CD4-positive, alpha-beta memory T cell (primary cell): Measurements from ENCODE around the gene IL19. TPM values are rescaled to one million over a fixed set of nuclear protein-coding genes. Genes with fewer than 3 reads are reported as not detected.
"Not testable (repeated sequence)": the region's sequence is repeated elsewhere in the genome, so short reads cannot be mapped to it uniquely, and the experiment has no call there.

ENCODE experiments used
- CTCF ChIA-PET: fragments of 350-600 bp; sonication (Branson Sonifier 250); formaldehyde crosslinking; loops from one replicate; lab custom pipeline; 2021; ENCODE audit warnings: inconsistent platforms; ENCODE audit not compliant: partially characterized antibody; lab: Charles Lee
- POLR2A ChIA-PET: fragments of 350-600 bp; sonication (Branson Sonifier 250); formaldehyde crosslinking; loops from one replicate; lab custom pipeline; 2021; ENCODE audit not compliant: partially characterized antibody; lab: Charles Lee
- DNase-seq, 5 donors: peaks; one replicate each; pipeline versions ENCODE4 v3.0.0 to v3.0.0-alpha.2; 2020 to 2022; ENCODE audit warnings: mixed read lengths in 1 of 5
- H3K27ac ChIP-seq: one replicate; pipeline ENCODE4 v1.7.0; 2013; ENCODE audit warnings: low read depth, low read length
- H3K27me3 ChIP-seq: 2 replicates; pipeline ENCODE4 v1.7.0; 2013; ENCODE audit warnings: mild to moderate bottlenecking, low read length, moderate library complexity; ENCODE audit not compliant: insufficient read depth
- H3K36me3 ChIP-seq: 2 replicates; pipeline ENCODE4 v1.7.0; 2013; ENCODE audit warnings: mild to moderate bottlenecking, low read length, moderate library complexity; ENCODE audit not compliant: insufficient read depth
- H3K4me1 ChIP-seq: 2 replicates; pipeline ENCODE4 v1.7.0; 2013; ENCODE audit warnings: mild to moderate bottlenecking, low read length, moderate library complexity; ENCODE audit not compliant: insufficient read depth
- H3K4me3 ChIP-seq, 2 donors: one replicate each; pipeline ENCODE4 v1.7.0; 2013; ENCODE audit warnings: low read length in 2 of 2, mild to moderate bottlenecking in 1 of 2
- H3K9me3 ChIP-seq, 2 donors: one replicate each; pipeline ENCODE4 v1.7.0; 2013; ENCODE audit warnings: low read length in 2 of 2, control low read depth in 1 of 2; ENCODE audit not compliant: control insufficient read depth in 1 of 2
- H3K27ac Mint-ChIP-seq, 7 donors: one replicate each; pipeline ENCODE4 v1.8.0; 2020 to 2021; ENCODE audit warnings: mixed read lengths in 7 of 7, mild to moderate bottlenecking in 6 of 7, inconsistent platforms in 3 of 7, moderate library complexity in 3 of 7
- H3K27me3 Mint-ChIP-seq, 2 donors: one replicate each; pipeline ENCODE4 v1.8.0; 2020 to 2021; ENCODE audit warnings: mixed read lengths in 2 of 2
- H3K36me3 Mint-ChIP-seq, 2 donors: one replicate each; pipeline ENCODE4 v1.8.0; 2020 to 2021; ENCODE audit warnings: mixed read lengths in 2 of 2, inconsistent platforms in 1 of 2, mild to moderate bottlenecking in 1 of 2
- H3K4me1 Mint-ChIP-seq, 4 donors: one replicate each; pipeline ENCODE4 v1.8.0; 2020 to 2021; ENCODE audit warnings: mixed read lengths in 4 of 4, mild to moderate bottlenecking in 1 of 4
- H3K4me3 Mint-ChIP-seq, 8 donors: one replicate each; pipeline ENCODE4 v1.8.0; 2020 to 2021; ENCODE audit warnings: mixed read lengths in 8 of 8, mild to moderate bottlenecking in 7 of 8, moderate library complexity in 6 of 8, inconsistent platforms in 3 of 8
- H3K9me3 Mint-ChIP-seq, 8 donors: one replicate each; pipeline ENCODE4 v1.8.0; 2020 to 2021; ENCODE audit warnings: mixed read lengths in 8 of 8, mild to moderate bottlenecking in 5 of 8, inconsistent platforms in 3 of 8, moderate library complexity in 1 of 8
- intact Hi-C: fragments of 100-400 bp; cut with micrococcal nuclease; formaldehyde crosslinking; loops from one replicate; pipeline ENCODE4 v1.15.1; 2023
- polyA plus RNA-seq, 2 donors: library from polyadenylated mRNA; unstranded; fragments of 300-500 nt; fragmentation: Illumina TruSeq; gene quantifications; one replicate each; pipeline ENCODE4 v1.2.3, GENCODE V29; 2021
- total RNA-seq, 2 experiments: library from RNA; stranded (reverse); gene quantifications; one replicate each; pipeline ENCODE4 v1.2.3, GENCODE V29; 2021

The IL19 gene
- total and polyA plus RNA-seq, 4 experiments from 2014 or later: not detected

- Mint-ChIP-seq H3K4me1 (no peaks in the 10 kb centered on the region), H3K27ac (peak overlapping the region in 1 of 7 donors; percentile 42), H3K27me3 (peaks cover 0 to 3% of the 10 kb centered on the region in 2 donors), H3K9me3 (no peaks in the 10 kb centered on the region), H3K36me3 (peaks cover 0 to 3% of the 10 kb centered on the region in 2 donors), H3K4me3 (no peak overlapping the region)
- Histone ChIP-seq H3K36me3 (no peaks in the 10 kb centered on the region), H3K27me3 (no peaks in the 10 kb centered on the region), H3K9me3 (no peaks in the 10 kb centered on the region), H3K27ac (no peak overlapping the region), H3K4me1 (no peaks in the 10 kb centered on the region), H3K4me3 (no peak overlapping the region)
- DNase-seq: no peak
- intact Hi-C loops: no loop called here
- ChIA-PET POLR2A (no interaction called here), CTCF (interaction anchor here (1.1 kb wide), 1 partner anchor 11 kb away, joined by 3 read pairs; no protein-coding TSS in a partner anchor)
Measured at GRCh38 chr1:206843626-206844025, 73.1 kb downstream of the IL19 start.

GRCh38 chr1:206846487-206846886, 75.9 kb downstream of the IL19 start:
- intact Hi-C loops: no loop called here
- DNase-seq: no peak
- peaks cover 0 to 3% of the 10 kb centered on the region in 2 donors for H3K36me3 Mint-ChIP-seq
- no peak overlapping the region for H3K4me3 Mint-ChIP-seq
- Histone ChIP-seq H3K4me3 (no peak overlapping the region), H3K9me3 (no peaks in the 10 kb centered on the region), H3K36me3 (no peaks in the 10 kb centered on the region), H3K27me3 (no peaks in the 10 kb centered on the region), H3K4me1 (no peaks in the 10 kb centered on the region), H3K27ac (no peak overlapping the region)
- peaks cover 5% of the 10 kb centered on the region in 2 donors for H3K27me3 Mint-ChIP-seq
- H3K4me1 Mint-ChIP-seq: no peaks in the 10 kb centered on the region
- no peaks in the 10 kb centered on the region for H3K9me3 Mint-ChIP-seq
- CTCF ChIA-PET: interaction anchor here (1.2 to 2.1 kb wide), 3 partner anchors 17 to 37 kb away, joined by 3 to 8 read pairs (median 5); partner anchors contain the start of gene IL20
- no peak overlapping the region for H3K27ac Mint-ChIP-seq
- POLR2A ChIA-PET: no interaction called here

- H3K4me3 Mint-ChIP-seq: no peak overlapping the region
- intact Hi-C loops: no loop called here
- peaks cover 0 to 3% of the 10 kb centered on the region in 2 donors for H3K36me3 Mint-ChIP-seq
- Histone ChIP-seq H3K27ac (no peak overlapping the region), H3K27me3 (no peaks in the 10 kb centered on the region), H3K9me3 (no peaks in the 10 kb centered on the region), H3K4me1 (no peaks in the 10 kb centered on the region), H3K4me3 (no peak overlapping the region), H3K36me3 (no peaks in the 10 kb centered on the region)
- no peak for DNase-seq
- H3K9me3 Mint-ChIP-seq: peaks cover 0 to 4% (median 0%) of the 10 kb centered on the region in 8 donors
- peaks cover 5 to 7% of the 10 kb centered on the region in 2 donors for H3K27me3 Mint-ChIP-seq
- CTCF ChIA-PET: interaction anchor here (1.2 to 2.1 kb wide), 3 partner anchors 16 to 40 kb away, joined by 3 to 8 read pairs (median 4); partner anchors contain the start of gene IL20
- H3K27ac Mint-ChIP-seq: peak overlapping the region in 1 of 7 donors; percentile 2
- no peaks in the 10 kb centered on the region for H3K4me1 Mint-ChIP-seq
- POLR2A ChIA-PET: no interaction called here
Measured at GRCh38 chr1:206847337-206847834, 76.8 kb downstream of the IL19 start.

DNA sequence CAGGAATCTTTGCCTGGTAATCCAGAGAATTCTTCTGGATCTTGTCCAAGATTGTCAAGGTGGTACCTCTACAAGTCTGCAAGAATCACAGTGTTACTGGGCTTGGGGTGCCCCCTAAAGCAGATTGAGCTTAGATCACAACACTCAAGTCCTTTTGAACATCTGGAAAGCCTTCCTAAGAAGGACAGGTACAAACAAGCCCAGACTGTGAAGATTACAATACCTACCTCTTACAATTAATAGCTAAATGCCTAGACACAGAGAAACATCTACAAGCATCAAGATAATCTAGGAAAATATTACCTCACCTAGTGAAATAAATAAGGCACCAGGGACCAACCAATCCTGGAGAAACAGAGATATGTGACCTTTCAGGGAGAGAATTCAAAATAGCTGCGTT, 77.4 kb downstream of the IL19 start:
- Histone ChIP-seq H3K27me3 (no peaks in the 10 kb centered on the region), H3K27ac (no peak overlapping the region), H3K4me3 (no peak overlapping the region), H3K4me1 (no peaks in the 10 kb centered on the region), H3K9me3 (no peaks in the 10 kb centered on the region), H3K36me3 (no peaks in the 10 kb centered on the region)
- Mint-ChIP-seq H3K27me3 (peaks cover 7 to 8% of the 10 kb centered on the region in 2 donors), H3K4me1 (no peaks in the 10 kb centered on the region), H3K9me3 (peaks cover 0 to 6% (median 0%) of the 10 kb centered on the region in 8 donors), H3K36me3 (peaks cover 0 to 3% of the 10 kb centered on the region in 2 donors), H3K4me3 (no peak overlapping the region), H3K27ac (no peak overlapping the region)
- POLR2A ChIA-PET: no interaction called here
- CTCF ChIA-PET: interaction anchor here (1.3 kb wide), 1 partner anchor 40 kb away, joined by 4 read pairs; no protein-coding TSS in a partner anchor
- DNase-seq: no peak
- intact Hi-C loops: no loop called here

- ChIA-PET CTCF (interaction anchor here (1.4 kb wide), 1 partner anchor 22 kb away, joined by 3 read pairs; no protein-coding TSS in a partner anchor), POLR2A (no interaction called here)
- peaks cover 0 to 3% of the 10 kb centered on the region in 2 donors for H3K36me3 Mint-ChIP-seq
- Histone ChIP-seq H3K4me1 (no peaks in the 10 kb centered on the region), H3K36me3 (no peaks in the 10 kb centered on the region), H3K4me3 (no peak overlapping the region), H3K27me3 (no peaks in the 10 kb centered on the region), H3K9me3 (no peaks in the 10 kb centered on the region), H3K27ac (no peak overlapping the region)
- no peaks in the 10 kb centered on the region for H3K4me1 Mint-ChIP-seq
- DNase-seq: no peak
- H3K9me3 Mint-ChIP-seq: peaks cover 0 to 6% (median 0%) of the 10 kb centered on the region in 8 donors
- peaks cover 7 to 8% of the 10 kb centered on the region in 2 donors for H3K27me3 Mint-ChIP-seq
- intact Hi-C loops: no loop called here
- no peak overlapping the region for H3K27ac Mint-ChIP-seq
- H3K4me3 Mint-ChIP-seq: no peak overlapping the region
Measured at GRCh38 chr1:206850401-206850800, 79.8 kb downstream of the IL19 start.

GRCh38 chr1:206851341-206852010, 80.9 kb downstream of the IL19 start:
- no peak for DNase-seq
- Mint-ChIP-seq H3K27me3 (peaks cover 7 to 8% of the 10 kb centered on the region in 2 donors), H3K4me1 (no peaks in the 10 kb centered on the region), H3K4me3 (no peak overlapping the region), H3K27ac (no peak overlapping the region), H3K36me3 (peaks cover 0 to 3% of the 10 kb centered on the region in 2 donors), H3K9me3 (peaks cover 0 to 6% (median 0%) of the 10 kb centered on the region in 8 donors)
- no peaks in the 10 kb centered on the region for H3K4me1 ChIP-seq
- H3K36me3 ChIP-seq: no peaks in the 10 kb centered on the region
- CTCF ChIA-PET: no interaction called here
- H3K27ac ChIP-seq: no peak overlapping the region
- no peak overlapping the region for H3K4me3 ChIP-seq
- no peaks in the 10 kb centered on the region for H3K9me3 ChIP-seq
- POLR2A ChIA-PET: no interaction called here
- intact Hi-C loops: no loop called here
- H3K27me3 ChIP-seq: no peaks in the 10 kb centered on the region

DNA sequence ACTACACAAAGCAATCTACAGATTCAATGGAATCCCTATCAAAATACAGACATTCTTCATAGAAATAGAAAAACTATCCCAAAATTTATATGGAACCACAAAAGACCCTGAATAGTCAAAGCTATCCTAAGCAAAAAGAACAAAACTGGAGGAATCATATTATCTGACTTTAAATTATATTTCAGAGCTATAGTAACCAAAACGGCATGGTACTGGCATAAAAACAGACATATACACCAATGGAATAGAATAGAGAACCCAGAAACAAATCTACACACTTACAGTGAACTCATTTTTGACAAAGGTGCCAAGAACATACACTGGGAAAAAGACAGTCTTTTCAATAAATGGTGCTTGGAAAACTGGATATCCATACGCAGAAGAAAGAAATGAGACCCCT, 82.1 kb downstream of the IL19 start:
- H3K36me3 Mint-ChIP-seq, H3K4me1 ChIP-seq, H3K36me3 ChIP-seq, H3K27me3 ChIP-seq, intact Hi-C loops, H3K9me3 Mint-ChIP-seq, H3K9me3 ChIP-seq, H3K4me3 Mint-ChIP-seq, H3K4me3 ChIP-seq, H3K27me3 Mint-ChIP-seq, H3K27ac Mint-ChIP-seq, POLR2A ChIA-PET, CTCF ChIA-PET, H3K27ac ChIP-seq, H3K4me1 Mint-ChIP-seq, DNase-seq: not testable (repeated sequence)
